GM03348 (cell line): ENCODE data around the gene CASP1.
A peak's percentile ranks its signal among the peaks of the same experiment; 100 is the strongest.
"Not testable (repeated sequence)": the region's sequence is repeated elsewhere in the genome, so short reads cannot be mapped to it uniquely, and the experiment has no call there.

Source experiments
- DNase-seq: peaks from one replicate; pipeline ENCODE4 v3.0.0; 2012; ENCODE audit warnings: low spot score

Gene CASP1

DNA sequence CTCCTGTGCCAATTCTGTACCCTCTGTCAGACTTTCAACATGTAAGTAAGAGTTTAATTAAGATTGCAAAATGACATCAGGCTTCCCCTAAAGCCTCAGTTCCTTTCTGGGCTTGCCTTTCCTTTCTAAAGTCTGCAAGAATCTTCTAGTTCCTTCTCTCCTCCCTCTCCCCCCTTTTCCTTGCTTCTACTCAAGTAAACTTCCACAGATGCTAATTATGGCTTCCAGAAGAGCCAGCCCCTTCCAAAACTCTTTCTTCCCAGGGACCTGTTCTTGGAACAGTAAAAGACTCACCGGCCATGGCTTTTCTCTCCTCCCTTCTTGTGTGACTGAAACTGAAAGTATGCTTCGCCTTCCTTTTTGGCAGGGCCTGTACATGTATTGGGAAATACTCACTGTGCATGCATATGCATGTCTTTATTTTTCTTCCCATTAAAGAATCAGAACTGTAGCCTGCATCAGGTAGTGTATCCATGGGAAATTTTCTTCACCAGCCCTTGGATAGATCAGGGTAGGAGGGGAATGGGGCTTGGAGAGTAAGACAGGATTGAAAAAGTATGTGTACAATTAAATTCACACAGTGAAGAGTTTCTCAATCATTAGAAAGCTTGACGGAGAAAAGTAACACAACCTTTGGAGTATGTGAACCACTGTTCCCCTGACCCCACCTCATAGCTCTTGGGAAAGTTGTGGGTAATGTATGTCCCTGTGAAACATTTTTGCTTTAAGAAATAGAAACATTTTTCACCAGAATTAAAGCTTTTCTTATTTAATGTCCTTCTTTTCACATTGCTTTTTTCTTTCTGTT is at the start of gene CASP1:
CASP1 (minus strand) TSS at position 332 of the 808 bp plus-strand sequence; CDS start at position 301, 31 bp downstream.
- DNase-seq, result peak; percentile 70

DNA sequence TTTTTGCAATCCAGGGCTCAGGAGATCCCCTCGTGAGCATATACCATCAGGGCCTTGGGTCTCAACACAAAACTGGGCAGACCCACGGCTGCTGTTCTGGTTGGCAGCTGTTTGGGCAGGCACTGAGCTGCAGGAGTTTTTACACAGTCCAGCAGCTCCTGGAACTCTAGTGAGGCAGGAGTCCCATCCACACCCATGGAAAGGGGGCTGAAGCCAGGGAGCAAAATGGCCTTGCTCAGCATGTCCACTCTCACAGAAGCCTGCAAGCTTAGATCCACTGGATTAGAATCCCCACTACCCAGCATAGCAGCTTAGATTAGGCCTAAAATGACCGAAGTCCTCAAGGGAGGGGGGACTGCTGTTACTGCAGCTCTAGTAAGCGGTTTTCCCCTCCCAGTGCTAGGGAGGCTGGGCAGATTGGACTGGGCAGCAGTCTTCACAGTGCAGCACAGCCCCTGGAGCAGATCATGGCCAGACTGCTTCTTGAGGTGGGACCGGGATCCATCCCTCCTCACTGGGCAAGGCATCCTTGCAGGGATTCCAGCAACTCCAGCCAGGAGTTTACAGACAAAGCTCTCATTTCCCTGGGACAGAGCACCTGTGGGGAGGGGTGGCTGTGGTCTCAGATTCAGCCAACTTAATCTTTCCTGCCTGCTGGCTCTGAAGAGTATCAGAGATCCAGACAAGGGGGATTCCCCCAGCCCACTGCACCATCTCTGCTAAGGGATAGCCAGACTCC is 46.6 kb upstream of the CASP1 start:
- DNase-seq, result no peak

DNA sequence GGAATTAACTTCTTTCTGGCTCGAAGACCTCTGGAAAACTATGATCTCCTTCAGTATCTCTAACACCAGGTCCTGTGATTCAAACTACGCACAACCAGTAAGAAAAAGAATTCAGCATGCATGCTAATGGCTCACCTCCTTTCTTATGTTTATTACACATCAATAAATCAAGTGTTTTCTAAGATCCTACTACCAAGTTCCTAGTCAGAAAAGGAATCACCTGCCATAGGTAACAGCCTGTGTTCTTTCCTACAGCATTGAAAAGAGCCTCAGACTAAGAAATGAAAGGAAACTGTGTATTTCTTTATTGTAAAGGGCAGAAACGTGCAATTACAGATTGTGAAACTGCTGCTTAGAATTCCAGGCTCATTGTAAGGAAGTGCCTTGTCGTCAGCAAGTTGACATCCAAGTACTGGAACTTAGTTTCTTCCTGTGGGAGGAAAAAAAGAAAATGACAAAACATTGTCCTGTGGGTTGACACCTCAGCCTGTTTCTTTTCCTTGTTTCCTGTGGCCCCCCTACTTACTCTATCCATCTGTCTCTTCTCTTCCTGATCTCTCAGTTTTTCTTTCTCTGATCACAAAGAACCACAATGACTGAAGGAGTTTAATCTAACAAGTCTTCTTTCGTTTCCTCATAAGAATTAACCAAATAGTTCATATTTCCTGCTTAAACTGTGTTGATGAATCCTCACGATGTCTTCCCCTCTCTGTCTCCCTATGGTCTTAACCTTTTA is 45.4 kb upstream of the CASP1 start:
- DNase-seq, result not testable (repeated sequence)

DNA sequence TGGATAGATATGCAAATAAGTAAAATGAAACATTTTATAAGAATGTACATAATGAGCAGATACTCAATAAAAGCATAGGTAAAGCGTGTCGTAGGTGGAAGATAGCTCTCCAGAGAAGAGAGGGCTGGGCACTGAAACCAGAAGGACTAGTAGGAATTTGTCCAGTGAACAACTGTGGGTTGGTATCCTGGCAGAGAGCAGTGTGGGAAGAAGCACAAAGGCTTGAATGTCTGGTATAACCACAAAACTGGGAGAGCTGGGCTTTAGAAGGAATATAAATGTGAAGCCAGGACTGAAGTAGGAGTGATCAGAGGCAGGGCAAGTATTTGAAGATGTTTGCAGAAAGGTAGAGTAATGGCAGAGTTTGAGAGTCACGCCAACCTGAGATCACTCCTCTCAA is 43.3 kb upstream of the CASP1 start:
- DNase-seq, result no peak

DNA sequence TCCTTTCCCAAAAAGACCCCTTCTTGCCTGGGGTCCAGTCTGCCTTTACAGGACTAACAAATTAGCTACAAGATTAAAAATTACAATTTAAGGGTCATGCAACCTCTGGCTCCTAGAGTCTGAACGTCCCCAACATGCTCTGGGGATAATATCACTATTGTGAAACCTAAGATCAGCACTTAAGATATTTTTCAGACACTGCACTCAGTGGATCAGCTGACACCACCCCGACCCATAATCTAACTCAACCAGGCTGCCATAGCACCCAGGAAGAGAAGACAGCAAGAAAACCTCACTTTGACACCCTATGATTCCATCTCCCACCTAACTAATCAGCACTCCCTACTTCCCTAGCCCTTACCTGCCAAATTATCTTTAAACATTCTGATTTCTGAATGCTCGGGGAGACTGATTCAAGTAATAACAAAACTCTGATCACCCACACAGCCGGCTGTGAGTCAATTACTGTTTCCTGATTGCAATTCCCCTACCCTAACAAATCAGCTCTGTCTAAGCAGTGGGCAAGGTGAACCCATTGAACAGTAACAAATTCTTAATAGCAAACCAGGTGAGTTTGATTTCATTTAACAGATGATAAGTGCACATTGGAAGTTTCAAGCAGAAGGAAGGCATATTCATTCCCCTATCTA is 42.3 kb upstream of the CASP1 start:
- not testable (repeated sequence) for DNase-seq

DNA sequence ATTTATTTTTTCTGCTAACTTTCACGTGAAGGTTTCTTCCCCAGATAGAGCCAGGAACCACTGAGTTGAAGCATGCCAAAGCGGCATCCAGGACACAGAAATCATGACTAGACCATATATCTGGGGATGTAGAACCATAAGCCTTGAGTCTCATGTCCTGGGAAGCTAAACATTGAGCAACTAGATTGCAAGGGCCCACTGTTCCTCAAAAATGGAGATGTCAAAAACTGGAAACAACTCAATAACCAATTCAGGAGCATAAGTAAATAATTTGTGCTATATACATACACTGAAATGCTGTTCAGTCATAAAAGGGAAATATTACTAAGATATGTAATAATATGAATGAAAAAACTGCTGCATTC is 39.2 kb upstream of the CASP1 start:
- no peak for DNase-seq

DNA sequence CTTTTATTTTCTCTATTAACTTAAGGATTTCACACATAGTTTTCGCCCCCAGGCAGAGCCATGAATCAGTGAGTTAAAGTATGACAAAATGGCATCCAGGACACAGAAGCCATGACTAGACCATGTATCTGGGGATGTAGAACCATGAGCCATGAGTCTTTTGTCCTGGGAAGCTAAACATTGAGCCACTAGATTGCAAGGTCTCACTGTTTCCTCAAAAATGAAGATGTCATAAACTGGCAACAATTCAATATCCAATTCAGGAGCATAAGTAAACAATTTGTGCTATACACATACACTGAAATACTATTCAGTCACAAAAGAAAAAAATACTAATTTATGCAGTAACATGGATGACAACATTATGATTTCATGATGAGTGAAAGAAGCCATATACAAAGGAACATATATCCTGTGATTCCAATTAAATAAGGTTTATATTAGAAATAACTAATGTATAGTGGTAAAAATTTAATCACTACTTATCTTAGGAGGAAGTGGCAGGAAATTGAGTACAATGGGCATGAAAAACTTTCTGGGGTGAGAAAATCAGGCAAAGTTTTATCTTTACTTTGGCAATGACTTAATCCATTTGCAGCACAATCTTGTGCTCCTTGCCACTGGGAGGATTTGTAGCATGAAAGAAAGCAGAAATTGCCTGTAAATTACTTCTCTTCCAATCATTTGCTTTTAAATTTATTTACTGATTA is 38.7 kb upstream of the CASP1 start:
- no peak for DNase-seq

DNA sequence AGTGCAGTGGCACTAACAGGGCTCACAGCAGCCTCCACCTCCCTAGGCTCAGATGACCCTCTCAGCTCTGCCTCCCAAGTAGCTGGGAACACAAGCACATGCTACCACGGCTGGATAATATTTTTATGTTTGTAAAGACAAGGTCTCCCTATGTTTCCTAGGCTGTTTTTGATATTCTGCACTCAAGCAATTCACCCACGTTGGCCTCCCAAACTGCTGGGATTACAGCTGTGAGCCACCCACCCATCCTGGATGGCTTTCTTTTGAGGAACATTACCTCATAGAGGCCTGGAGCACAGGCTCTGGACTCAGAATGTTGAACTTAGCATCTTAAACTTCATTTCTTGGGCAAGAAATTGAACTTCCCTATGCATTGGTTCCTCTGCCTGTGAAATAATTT is 37.1 kb upstream of the CASP1 start:
- not testable (repeated sequence) for DNase-seq

DNA sequence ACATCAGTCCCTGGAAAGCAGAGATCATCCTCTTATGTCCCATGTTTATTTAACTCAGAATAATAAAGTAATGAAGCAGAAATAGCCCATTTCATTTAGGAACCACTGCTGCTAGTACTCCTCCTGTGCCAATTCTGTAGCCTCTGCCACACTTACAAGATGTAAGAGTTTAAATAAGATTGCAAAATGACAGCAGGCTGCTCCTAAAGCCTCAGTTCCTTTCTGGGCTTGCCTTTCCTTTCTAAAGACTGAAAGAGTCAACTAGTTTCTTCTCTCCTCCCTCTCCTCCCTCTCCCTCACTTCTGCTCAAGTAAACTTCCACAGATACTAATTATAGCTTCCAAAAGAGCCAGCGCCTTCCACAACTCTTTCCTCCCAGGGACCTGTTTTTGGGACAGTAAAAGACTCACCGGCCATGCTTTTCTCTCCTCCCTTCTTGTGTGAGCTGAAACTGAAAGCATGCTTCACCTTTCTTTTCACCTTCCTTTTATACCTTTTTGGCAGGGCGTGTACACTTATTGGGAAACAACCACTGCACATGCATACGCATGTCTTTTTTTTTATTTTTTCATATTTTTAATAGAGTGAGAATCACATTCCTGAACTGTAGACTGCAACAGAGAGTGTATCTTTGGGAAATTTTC is 36.3 kb upstream of the CASP1 start:
- no peak for DNase-seq

DNA sequence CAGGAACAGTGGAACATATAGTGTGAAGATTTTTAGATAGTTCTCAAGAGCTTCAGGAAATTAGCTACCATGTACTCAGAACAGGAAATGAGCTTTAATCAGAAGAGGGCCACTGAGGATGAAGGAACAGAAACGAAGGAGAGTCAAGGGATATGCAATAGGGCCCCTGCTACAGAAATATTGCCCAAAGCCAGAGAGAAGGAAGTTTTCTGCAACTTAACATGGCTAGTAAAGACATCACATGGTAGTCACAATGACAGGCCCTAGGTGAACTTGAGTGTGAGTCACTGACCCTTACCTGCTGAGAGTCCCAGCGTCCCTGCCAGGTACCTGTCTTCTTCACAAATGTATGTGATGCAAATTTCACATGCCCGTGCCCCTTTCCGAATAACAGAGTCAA is 35.4 kb upstream of the CASP1 start:
- no peak for DNase-seq

DNA sequence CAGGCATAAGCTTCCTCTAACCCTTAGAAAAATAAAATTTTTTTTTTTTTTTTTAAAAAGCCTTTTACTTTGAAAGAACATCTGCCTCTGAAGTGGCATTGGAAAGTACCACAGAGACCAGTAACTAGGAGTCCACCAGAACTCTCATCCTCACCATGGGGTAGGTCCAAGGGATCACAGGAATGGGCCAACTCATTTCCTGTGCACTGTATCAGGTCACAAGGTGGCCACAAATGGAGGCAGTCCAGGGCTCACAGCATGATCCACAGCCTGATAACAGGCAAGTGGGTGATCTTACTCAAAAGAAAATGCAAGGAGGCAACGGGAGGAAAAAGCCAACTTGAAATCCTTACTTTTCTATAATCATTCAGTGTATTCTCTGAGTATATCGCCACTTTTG is 34.8 kb upstream of the CASP1 start:
- not testable (repeated sequence) for DNase-seq

DNA sequence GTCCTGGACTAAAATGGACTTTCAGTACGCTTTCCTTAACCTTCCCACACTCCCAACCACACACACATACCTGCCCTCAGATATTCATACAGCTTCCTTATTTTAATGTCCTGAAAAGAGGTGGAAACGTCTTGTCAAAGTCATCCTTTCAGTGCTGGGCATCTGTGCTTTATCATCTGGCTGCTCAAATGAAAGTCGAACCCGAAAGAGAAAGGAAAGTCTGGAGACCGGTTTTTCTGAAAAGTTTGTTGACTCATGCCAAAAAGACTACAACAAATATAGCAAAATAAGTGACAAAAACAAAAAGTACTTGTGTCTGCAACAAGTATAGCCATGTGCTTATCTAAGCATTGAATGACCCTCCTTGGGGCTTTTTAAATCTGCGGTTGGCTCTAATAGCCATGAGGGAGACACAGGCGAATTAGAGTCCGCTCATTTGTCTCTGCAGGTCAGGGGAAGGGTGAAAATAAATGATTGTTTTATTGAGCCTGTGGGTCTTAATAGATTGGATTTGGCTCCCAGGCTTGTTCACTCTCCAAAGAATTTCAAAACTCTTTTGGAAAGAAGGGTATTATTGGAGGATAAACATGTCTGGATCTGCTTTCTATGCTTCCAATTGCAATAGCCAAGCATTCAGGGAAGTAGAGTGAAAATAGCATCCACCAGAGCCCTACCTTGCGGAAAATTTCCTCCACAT is 28.4 kb upstream of the CASP1 start:
- not testable (repeated sequence) for DNase-seq

DNA sequence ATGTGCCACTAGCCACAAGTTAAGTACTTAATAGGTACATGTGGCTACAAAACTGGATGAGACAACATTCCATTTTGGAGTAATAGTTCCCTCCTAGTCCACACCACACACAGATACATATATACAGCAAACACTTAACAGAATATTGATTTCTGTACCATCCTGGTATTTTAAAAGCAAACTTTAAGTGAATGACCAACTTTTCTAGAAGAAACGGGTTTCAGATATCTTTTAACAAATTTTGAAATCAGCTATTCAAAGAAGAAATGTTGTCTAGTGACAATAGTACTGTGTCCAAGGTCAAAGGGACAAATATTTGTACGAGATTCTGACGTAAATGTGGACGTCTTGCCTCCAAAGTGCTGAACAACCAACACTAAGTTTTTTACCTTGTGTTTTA is 22.5 kb upstream of the CASP1 start:
- DNase-seq, result no peak

DNA sequence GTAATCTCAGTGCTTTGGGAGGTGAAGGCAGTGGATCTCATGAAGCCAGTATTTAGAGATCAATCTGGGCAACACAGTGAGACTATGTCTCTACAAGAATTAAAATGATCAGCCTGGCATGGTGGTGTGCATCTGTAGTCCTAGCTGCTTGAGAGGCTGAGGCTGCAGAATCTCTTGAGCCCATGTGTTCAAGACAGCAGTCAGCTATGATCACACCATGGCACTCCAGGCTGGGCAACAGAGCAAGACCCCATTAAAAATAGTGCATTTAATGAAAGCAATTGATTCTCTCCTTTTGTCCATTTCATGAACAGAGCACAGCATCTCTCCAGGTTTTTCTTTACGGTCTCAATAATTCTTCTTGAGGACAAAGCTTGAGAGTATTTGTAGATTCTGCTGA is 21.5 kb upstream of the CASP1 start:
- no peak for DNase-seq

DNA sequence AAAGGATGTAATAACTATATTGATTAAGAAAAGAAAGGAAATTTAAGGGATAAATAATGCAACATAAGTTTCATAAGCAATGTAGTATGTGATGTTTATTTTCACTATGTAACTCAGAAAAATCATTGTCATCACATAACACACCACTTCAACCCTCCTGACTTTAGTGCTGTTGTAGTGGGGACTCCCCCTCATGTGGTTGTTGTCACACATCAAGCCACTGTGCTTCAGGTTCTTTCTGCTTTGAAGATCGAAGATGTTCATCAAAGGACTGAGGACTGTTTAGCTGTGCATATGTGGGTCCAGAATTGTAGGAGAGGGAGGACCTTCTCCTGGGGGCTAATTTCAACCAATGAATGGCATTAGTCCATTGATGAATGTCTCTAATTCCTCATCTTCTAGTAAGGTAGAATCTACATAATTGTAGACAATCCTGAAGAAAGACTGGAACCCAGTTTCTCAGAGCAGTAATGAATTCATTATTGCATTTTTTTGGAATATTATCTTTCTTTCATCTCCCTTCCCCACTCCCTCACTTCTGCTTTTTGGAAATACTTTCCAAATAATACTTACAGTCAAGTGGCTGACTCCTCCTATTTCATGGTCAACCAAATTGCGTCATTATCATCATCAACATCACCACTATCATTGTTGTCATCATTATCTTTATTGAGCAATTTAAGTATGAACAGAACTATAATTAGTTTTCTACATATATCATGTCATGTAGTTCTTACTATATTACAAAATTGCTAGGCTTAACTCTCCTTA is 20.0 kb upstream of the CASP1 start:
- no peak for DNase-seq

DNA sequence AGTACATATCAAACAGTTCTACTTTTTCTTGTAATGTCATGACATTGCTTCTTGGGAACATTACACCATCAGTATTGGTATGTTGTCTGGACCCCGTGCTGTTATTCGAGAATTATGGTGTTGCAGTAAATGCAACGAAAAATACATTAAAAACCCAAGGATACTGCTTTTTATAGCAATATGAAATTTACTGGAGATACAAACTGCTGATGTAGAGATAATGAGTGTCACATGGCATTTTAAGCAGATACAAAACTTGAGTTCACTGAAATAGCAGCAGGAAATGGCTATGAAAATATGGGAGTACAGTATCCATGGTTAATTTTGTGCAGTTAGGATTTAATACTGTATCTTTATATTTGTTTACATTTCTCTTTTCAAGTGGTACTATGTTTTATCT is 17.5 kb upstream of the CASP1 start:
- no peak for DNase-seq

DNA sequence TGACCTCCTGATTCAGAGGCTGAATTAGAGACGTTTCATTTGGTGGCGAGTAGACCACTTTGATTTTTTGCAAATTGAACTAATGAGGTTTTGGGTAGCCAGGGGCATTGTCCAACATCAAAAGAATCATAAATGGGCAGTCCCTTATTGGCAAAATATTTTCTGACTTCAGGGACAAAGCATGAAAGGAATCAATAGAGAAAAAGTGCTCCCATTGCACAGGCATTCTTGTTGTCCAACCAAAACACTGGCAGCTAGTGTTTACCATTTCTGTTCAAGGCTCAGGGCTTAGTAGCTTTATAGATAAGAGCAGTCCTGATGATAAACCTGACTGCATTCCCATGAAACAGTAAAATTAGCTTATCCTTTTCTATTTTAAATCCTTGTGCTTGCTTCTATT is 16.6 kb upstream of the CASP1 start:
- DNase-seq, result no peak

DNA sequence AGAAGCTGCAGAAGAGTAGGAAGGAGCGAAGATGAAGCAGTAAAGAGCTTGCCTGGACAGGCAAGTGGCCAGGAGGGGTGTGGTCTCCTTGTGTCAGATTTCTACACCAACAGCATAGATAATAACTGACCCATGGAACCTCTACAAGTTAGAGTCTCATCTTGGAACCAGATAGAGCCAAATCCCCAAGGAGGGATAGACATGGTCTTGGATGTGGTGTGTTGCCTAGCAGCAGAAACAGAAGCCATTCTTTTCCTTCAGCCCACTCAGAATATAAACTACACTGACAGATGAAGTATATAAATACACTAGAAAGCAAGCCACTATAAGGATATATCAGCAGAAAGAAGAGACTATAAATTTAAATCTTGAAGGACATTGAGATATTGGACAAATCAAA is 14.5 kb upstream of the CASP1 start:
- no peak for DNase-seq

DNA sequence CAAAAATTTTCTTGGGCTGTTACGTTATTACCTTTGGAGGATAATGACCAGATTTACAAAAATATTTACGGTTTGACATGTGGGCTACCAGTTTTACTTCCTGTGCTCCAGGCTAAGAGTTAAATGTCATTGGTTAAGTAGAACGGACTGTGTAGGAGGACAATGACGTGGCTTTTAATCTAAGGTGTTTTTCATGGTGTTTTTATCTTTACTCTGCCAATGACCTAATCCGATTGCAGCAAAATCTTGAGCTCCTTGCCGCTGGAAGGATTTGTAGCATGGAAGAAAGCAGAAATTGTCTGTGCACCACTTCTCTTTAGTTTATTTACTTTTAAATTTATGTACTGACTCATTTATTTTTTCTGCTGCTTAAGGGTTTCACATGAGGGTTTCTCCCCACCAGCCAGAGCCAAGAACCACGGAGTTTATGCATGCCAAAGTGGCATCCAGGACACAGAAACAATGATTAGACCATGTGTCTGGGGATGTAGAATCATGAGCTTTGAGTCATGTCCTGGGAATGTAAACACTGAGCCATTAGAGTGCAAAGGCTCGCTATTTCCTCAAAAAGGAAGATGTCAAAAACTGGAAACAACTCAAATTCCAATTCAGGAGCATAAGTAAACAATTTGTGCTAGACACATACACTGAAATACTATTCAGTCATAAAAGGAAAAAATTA is 12.1 kb upstream of the CASP1 start:
- peak; percentile 90 for DNase-seq
